Ishikawa (cell line): ENCODE measurements around the gene CACNA2D3.

ENCODE experiments used
- CEBPB ChIP-seq: IDR thresholded peaks from 2 replicates; pipeline ENCODE4 v1.6.1; 2012
- CREB1 ChIP-seq: IDR thresholded peaks from 2 replicates; pipeline ENCODE4 v1.6.1; 2012; ENCODE audit warnings: low read depth
- EP300 ChIP-seq: IDR thresholded peaks from 2 replicates; pipeline ENCODE4 v1.6.1; 2012; ENCODE audit warnings: borderline replicate concordance
- FOXM1 ChIP-seq: IDR thresholded peaks from 2 replicates; pipeline ENCODE4 v1.6.1; 2012; ENCODE audit warnings: low read depth, borderline replicate concordance
- NFIC ChIP-seq: IDR thresholded peaks from 2 replicates; pipeline ENCODE4 v1.6.1; 2012
- RAD21 ChIP-seq: IDR thresholded peaks from 2 replicates; pipeline ENCODE4 v1.6.1; 2012; ENCODE audit warnings: low read depth
- TAF1 ChIP-seq: IDR thresholded peaks from 2 replicates; pipeline ENCODE4 v1.6.1; 2012; ENCODE audit warnings: low read depth, mild to moderate bottlenecking
- TCF12 ChIP-seq: IDR thresholded peaks from 2 replicates; pipeline ENCODE4 v1.6.1; 2012; ENCODE audit warnings: low read depth
- TEAD4 ChIP-seq: IDR thresholded peaks from 2 replicates; pipeline ENCODE4 v1.6.1; 2012
- YY1 ChIP-seq: IDR thresholded peaks from 2 replicates; pipeline ENCODE4 v1.6.1; 2012; ENCODE audit warnings: low read depth
- ZBTB7A ChIP-seq: IDR thresholded peaks from 2 replicates; pipeline ENCODE4 v1.6.1; 2012; ENCODE audit warnings: low read depth
- TF ChIP-seq, protein P1 (sequence below): IDR thresholded peaks from 2 replicates; pipeline ENCODE4 v1.6.1; 2012; ENCODE audit warnings: low read depth, mild to moderate bottlenecking
- TF ChIP-seq, protein P2 (sequence below): IDR thresholded peaks from 2 replicates; pipeline ENCODE4 v1.6.1; 2012
- TF ChIP-seq, protein P3 (sequence below): IDR thresholded peaks from 2 replicates; pipeline ENCODE4 v1.6.1; 2012

DNA sequence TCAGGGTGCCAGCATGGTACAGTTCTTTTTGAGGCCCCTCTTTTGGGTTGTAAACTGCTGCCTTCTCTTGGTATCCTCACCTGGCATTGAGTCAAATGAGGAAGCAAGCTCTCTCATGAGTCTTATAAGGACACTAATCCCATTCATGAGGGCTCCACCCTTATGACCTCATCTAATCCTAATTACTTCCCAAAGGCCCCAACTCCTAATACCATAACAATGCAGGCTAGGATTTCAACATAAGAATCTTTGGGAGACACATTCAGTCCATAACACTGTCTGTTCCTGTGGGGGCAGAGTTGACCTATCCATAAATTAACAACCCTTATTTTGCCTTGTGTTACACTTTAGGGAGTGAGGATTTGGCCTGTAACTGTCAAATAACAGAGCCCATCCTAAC lies 527.2 kb downstream of the CACNA2D3 start:
- no peak for TF ChIP-seq EP300
- no peak for TF ChIP-seq TEAD4
- TF ChIP-seq, protein P1, sequence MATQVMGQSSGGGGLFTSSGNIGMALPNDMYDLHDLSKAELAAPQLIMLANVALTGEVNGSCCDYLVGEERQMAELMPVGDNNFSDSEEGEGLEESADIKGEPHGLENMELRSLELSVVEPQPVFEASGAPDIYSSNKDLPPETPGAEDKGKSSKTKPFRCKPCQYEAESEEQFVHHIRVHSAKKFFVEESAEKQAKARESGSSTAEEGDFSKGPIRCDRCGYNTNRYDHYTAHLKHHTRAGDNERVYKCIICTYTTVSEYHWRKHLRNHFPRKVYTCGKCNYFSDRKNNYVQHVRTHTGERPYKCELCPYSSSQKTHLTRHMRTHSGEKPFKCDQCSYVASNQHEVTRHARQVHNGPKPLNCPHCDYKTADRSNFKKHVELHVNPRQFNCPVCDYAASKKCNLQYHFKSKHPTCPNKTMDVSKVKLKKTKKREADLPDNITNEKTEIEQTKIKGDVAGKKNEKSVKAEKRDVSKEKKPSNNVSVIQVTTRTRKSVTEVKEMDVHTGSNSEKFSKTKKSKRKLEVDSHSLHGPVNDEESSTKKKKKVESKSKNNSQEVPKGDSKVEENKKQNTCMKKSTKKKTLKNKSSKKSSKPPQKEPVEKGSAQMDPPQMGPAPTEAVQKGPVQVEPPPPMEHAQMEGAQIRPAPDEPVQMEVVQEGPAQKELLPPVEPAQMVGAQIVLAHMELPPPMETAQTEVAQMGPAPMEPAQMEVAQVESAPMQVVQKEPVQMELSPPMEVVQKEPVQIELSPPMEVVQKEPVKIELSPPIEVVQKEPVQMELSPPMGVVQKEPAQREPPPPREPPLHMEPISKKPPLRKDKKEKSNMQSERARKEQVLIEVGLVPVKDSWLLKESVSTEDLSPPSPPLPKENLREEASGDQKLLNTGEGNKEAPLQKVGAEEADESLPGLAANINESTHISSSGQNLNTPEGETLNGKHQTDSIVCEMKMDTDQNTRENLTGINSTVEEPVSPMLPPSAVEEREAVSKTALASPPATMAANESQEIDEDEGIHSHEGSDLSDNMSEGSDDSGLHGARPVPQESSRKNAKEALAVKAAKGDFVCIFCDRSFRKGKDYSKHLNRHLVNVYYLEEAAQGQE: no peak
- TF ChIP-seq, protein P2, sequence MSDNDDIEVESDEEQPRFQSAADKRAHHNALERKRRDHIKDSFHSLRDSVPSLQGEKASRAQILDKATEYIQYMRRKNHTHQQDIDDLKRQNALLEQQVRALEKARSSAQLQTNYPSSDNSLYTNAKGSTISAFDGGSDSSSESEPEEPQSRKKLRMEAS: no peak
- TF ChIP-seq, protein P3, sequence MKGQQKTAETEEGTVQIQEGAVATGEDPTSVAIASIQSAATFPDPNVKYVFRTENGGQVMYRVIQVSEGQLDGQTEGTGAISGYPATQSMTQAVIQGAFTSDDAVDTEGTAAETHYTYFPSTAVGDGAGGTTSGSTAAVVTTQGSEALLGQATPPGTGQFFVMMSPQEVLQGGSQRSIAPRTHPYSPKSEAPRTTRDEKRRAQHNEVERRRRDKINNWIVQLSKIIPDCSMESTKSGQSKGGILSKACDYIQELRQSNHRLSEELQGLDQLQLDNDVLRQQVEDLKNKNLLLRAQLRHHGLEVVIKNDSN: no peak
- TF ChIP-seq CREB1: no peak
- no peak for TF ChIP-seq RAD21
- no peak for TF ChIP-seq TAF1
- no peak for TF ChIP-seq FOXM1
- TF ChIP-seq YY1: no peak
- TF ChIP-seq CEBPB: no peak
- no peak for TF ChIP-seq ZBTB7A
- no peak for TF ChIP-seq NFIC
- no peak for TF ChIP-seq TCF12
